DND-41 (cell line): ENCODE measurements around the gene AGPAT3.

Experiments used
- ATAC-seq: fragments of 200-7000 bp; cut with Tn5 transposase; 3 replicates; pipeline ENCODE4 v1.9.1; 2021; ENCODE audit warnings: low read depth; ENCODE audit not compliant: insufficient read depth
- DNase-seq: peaks from one replicate; pipeline ENCODE4 v3.0.0-alpha.2; 2020
- H2AFZ ChIP-seq: 2 replicates; pipeline ENCODE4 v1.6.0; 2012; ENCODE audit warnings: low read depth, low read length
- H3K27ac ChIP-seq: 2 replicates; pipeline ENCODE4 v1.5.1; 2012; ENCODE audit warnings: low read length, inconsistent platforms
- H3K27me3 ChIP-seq: fragments of 200-600 bp; sonication (generic); 2 replicates; pipeline ENCODE4 v1.6.0; 2012; ENCODE audit warnings: low read length, mild to moderate bottlenecking, inconsistent platforms; ENCODE audit not compliant: insufficient read depth, poor library complexity
- H3K36me3 ChIP-seq: 2 replicates; pipeline ENCODE4 v1.5.1; 2012; ENCODE audit warnings: low read length, inconsistent platforms; ENCODE audit not compliant: insufficient read depth
- H3K4me1 ChIP-seq: 2 replicates; pipeline ENCODE4 v1.5.1; 2012; ENCODE audit warnings: mild to moderate bottlenecking, low read length; ENCODE audit not compliant: insufficient read depth
- H3K4me2 ChIP-seq: 2 replicates; pipeline ENCODE4 v1.6.0; 2012; ENCODE audit warnings: mild to moderate bottlenecking, moderate library complexity, low read length, inconsistent platforms; ENCODE audit not compliant: insufficient read depth
- H3K4me3 ChIP-seq, 2 experiments: fragments of 200-600 bp in 1 of 2; shearing (Covaris generic) in 1 of 2; 2 replicates each; pipeline ENCODE4 v1.5.1; 2012 to 2016; ENCODE audit warnings: inconsistent platforms in 2 of 2, low read length in 2 of 2, mild to moderate bottlenecking in 2 of 2, low read depth in 1 of 2, moderate library complexity in 1 of 2
- H3K79me2 ChIP-seq: 2 replicates; pipeline ENCODE4 v1.6.0; 2012; ENCODE audit warnings: low read length, inconsistent platforms; ENCODE audit not compliant: insufficient read depth
- H3K9ac ChIP-seq: 2 replicates; pipeline ENCODE4 v1.6.0; 2012; ENCODE audit warnings: low read depth, mild to moderate bottlenecking, inconsistent platforms, low read length, moderate library complexity
- H3K9me3 ChIP-seq: 2 replicates; pipeline ENCODE4 v1.5.1; 2012; ENCODE audit warnings: low read length, moderate library complexity, mild to moderate bottlenecking, inconsistent platforms; ENCODE audit not compliant: insufficient read depth, severe bottlenecking
- H4K20me1 ChIP-seq: 2 replicates; pipeline ENCODE4 v1.6.0; 2012; ENCODE audit warnings: low read length; ENCODE audit not compliant: insufficient read depth
- CTCF ChIP-seq: IDR thresholded peaks from 2 replicates; pipeline ENCODE4 v1.5.1; 2012; ENCODE audit warnings: borderline replicate concordance, low read length, moderate library complexity, mild to moderate bottlenecking; ENCODE audit not compliant: poor library complexity, severe bottlenecking; ENCODE audit errors: extremely low read depth
- EZH2 ChIP-seq: IDR thresholded peaks from 3 replicates; pipeline ENCODE4 v1.6.1; 2012; ENCODE audit warnings: borderline replicate concordance, low read depth, mild to moderate bottlenecking, moderate library complexity, low read length, inconsistent platforms; ENCODE audit not compliant: severe bottlenecking

The AGPAT3 gene

GRCh38 chr21:44017601-44018000 is 152.6 kb downstream of the AGPAT3 start:
- TF ChIP-seq EZH2 (no peak), CTCF (no peak)
- Histone ChIP-seq H3K4me2 (no peak overlapping the region), H3K79me2 (peaks cover 97% of the 10 kb centered on the region), H3K4me1 (peaks cover 66% of the 10 kb centered on the region), H3K9me3 (no peaks in the 10 kb centered on the region), H4K20me1 (peaks cover 74% of the 10 kb centered on the region), H3K9ac (no peak overlapping the region), H2AFZ (no peak overlapping the region), H3K27ac (no peak overlapping the region), H3K27me3 (no peaks in the 10 kb centered on the region), H3K4me3 (no peak overlapping the region), H3K36me3 (no peaks in the 10 kb centered on the region)
- ATAC-seq, result no peak
- no peak for DNase-seq

- H3K27me3 ChIP-seq, result no peaks in the 10 kb centered on the region
- 0 out of 2 replicates have a peak overlapping the region, but pooled peaks have one; percentile 25 for H3K4me2 ChIP-seq
- peaks cover 97% of the 10 kb centered on the region for H3K79me2 ChIP-seq
- peaks cover 63% of the 10 kb centered on the region for H3K4me1 ChIP-seq
- H3K4me3 ChIP-seq, result no peak overlapping the region
- ATAC-seq (no peak), DNase-seq (no peak)
- H3K36me3 ChIP-seq, result no peaks in the 10 kb centered on the region
- H3K9ac ChIP-seq, result no peak overlapping the region
- no peaks in the 10 kb centered on the region for H3K9me3 ChIP-seq
- H3K27ac ChIP-seq, result no peak overlapping the region
- H2AFZ ChIP-seq, result no peak overlapping the region
- H4K20me1 ChIP-seq, result peaks cover 75% of the 10 kb centered on the region
- TF ChIP-seq CTCF (no peak), EZH2 (no peak)
Measured at GRCh38 chr21:44018127-44018526, 153.1 kb downstream of the AGPAT3 start.

- Histone ChIP-seq H3K9ac (no peak overlapping the region), H4K20me1 (peaks cover 75% of the 10 kb centered on the region), H3K9me3 (no peaks in the 10 kb centered on the region), H3K36me3 (no peaks in the 10 kb centered on the region), H3K4me3 (no peak overlapping the region), H3K27ac (peak overlapping the region; percentile 37), H3K4me2 (peak overlapping the region; percentile 25), H3K27me3 (no peaks in the 10 kb centered on the region), H2AFZ (no peak overlapping the region), H3K79me2 (peaks cover 97% of the 10 kb centered on the region), H3K4me1 (peaks cover 55% of the 10 kb centered on the region)
- peak; percentile 70 for DNase-seq
- ATAC-seq, result peak; percentile 97
- TF ChIP-seq CTCF (no peak), EZH2 (no peak)
Measured at GRCh38 chr21:44018813-44019567, 154.0 kb downstream of the AGPAT3 start.
